HCT116 (cell line): Measurements from ENCODE around the gene SERPINE3. TPM values are rescaled to one million over a fixed set of nuclear protein-coding genes. Genes with fewer than 3 reads are reported as not detected.

Source experiments
- ATAC-seq: fragments of 200-7000 bp; cut with Tn5 transposase; 2 replicates; pipeline ENCODE4 v1.9.1; 2020; ENCODE audit warnings: mild to moderate bottlenecking, moderate library complexity
- BruUV-seq: library from RNA; stranded (reverse); fragments of 400-500 nt; replicated peaks from 2 replicates; lab custom pipeline; 2021; lab: Mats Ljungman, UMichigan
- CTCF ChIA-PET: fragments of 300-600 bp; sonication (Branson Sonifier 250); formaldehyde crosslinking; loops from one replicate; lab custom pipeline; 2021; ENCODE audit warnings: antibody characterized with exemption; lab: Charles Lee
- POLR2A ChIA-PET: fragments of 300-600, 350-600 bp; sonication (Branson Sonifier 250); formaldehyde crosslinking; loops from one replicate; lab custom pipeline; 2021; ENCODE audit warnings: antibody characterized with exemption; lab: Charles Lee
- RAD21 ChIA-PET, 2 experiments: fragments of 300-600 bp; sonication (Branson Sonifier 250); formaldehyde crosslinking; loops; one replicate each; lab custom pipeline; 2023; ENCODE audit warnings: low total read pairs in 2 of 2; ENCODE audit not compliant: uncharacterized antibody in 2 of 2, unreplicated experiment in 2 of 2, low non-redundant PET in 1 of 2; lab: Charles Lee
- DNase-seq: peaks from one replicate; pipeline ENCODE4 v3.0.0-alpha.2; 2010; ENCODE audit warnings: low read depth, low spot score
- H2AFZ ChIP-seq: fragments of 200-600 bp; shearing (Covaris generic), sonication (generic); 2 replicates; pipeline ENCODE4 v1.6.1; 2017; ENCODE audit warnings: low read depth, mixed run types, mixed read lengths, antibody characterized with exemption, low read length; ENCODE audit not compliant: poor library complexity, severe bottlenecking
- H3K27ac ChIP-seq: 2 replicates; pipeline ENCODE4 v1.5.1; 2012; ENCODE audit warnings: low read depth, low read length
- H3K27me3 ChIP-seq: fragments of 200-600 bp; sonication (generic); 2 replicates; pipeline ENCODE4 v1.6.1; 2016; ENCODE audit warnings: mixed run types, low read length, mixed read lengths; ENCODE audit not compliant: insufficient read depth
- H3K36me3 ChIP-seq, 2 experiments: fragments of 200-500 bp in 1 of 2; fragments of 200-600 bp in 1 of 2; sonication (Bioruptor generic) in 1 of 2; sonication (generic) in 1 of 2; 2 replicates each; pipeline versions ENCODE4 v1.5.1 to v1.6.1; 2014 to 2016; ENCODE audit warnings: low read length in 2 of 2, inconsistent platforms in 1 of 2, mixed read lengths in 1 of 2, mixed run types in 1 of 2; ENCODE audit not compliant: insufficient read depth in 2 of 2, control insufficient read depth in 1 of 2
- H3K4me1 ChIP-seq, 2 experiments: fragments of 200-600 bp in 1 of 2; sonication (generic) in 1 of 2; 2 replicates each; pipeline versions ENCODE4 v1.5.1 to v1.6.1; 2012 to 2017; ENCODE audit warnings: low read length in 2 of 2, inconsistent platforms in 1 of 2, mild to moderate bottlenecking in 1 of 2, mixed read lengths in 1 of 2, mixed run types in 1 of 2, moderate library complexity in 1 of 2; ENCODE audit not compliant: insufficient read depth in 2 of 2, control insufficient read depth in 1 of 2
- H3K4me2 ChIP-seq: fragments of 200-600 bp; sonication (generic); 2 replicates; pipeline ENCODE4 v1.6.1; 2017; ENCODE audit warnings: mixed run types, low read length, mixed read lengths
- H3K4me3 ChIP-seq, 2 experiments: fragments of 200-600 bp in 1 of 2; sonication (generic) in 1 of 2; replicated peaks in 1 of 2; 2 replicates each; pipeline ENCODE4 v1.5.1; 2011 to 2016; ENCODE audit warnings: low read length in 2 of 2, control low read depth in 1 of 2, low read depth in 1 of 2, mild to moderate bottlenecking in 1 of 2, mixed read lengths in 1 of 2, mixed run types in 1 of 2
- H3K79me2 ChIP-seq: fragments of 200-600 bp; sonication (generic); 2 replicates; pipeline ENCODE4 v1.6.1; 2017; ENCODE audit warnings: mild to moderate bottlenecking, mixed run types, low read length, moderate library complexity, mixed read lengths; ENCODE audit not compliant: insufficient read depth
- H3K9ac ChIP-seq: fragments of 200-600 bp; sonication (generic); 2 replicates; pipeline ENCODE4 v1.6.1; 2016; ENCODE audit warnings: low read length, mixed read lengths
- H3K9me2 ChIP-seq: fragments of 200-600 bp; sonication (generic), shearing (Covaris generic); 2 replicates; pipeline ENCODE4 v1.6.1; 2017; ENCODE audit warnings: mixed run types, mild to moderate bottlenecking, moderate library complexity; ENCODE audit not compliant: insufficient read depth
- H3K9me3 ChIP-seq, 2 experiments: fragments of 200-500 bp in 1 of 2; fragments of 200-600 bp in 1 of 2; sonication (Bioruptor generic) in 1 of 2; sonication (generic) in 1 of 2; 2 replicates each; pipeline ENCODE4 v1.6.1; 2014 to 2017; ENCODE audit warnings: low read length in 2 of 2, mixed read lengths in 2 of 2, inconsistent platforms in 1 of 2, low read depth in 1 of 2, mild to moderate bottlenecking in 1 of 2, mixed run types in 1 of 2, moderate library complexity in 1 of 2; ENCODE audit not compliant: control insufficient read depth in 1 of 2, insufficient read depth in 1 of 2
- H4K20me1 ChIP-seq: fragments of 200-600 bp; sonication (generic), shearing (Covaris generic); 2 replicates; pipeline ENCODE4 v1.6.1; 2017; ENCODE audit warnings: mixed run types, mild to moderate bottlenecking, moderate library complexity; ENCODE audit not compliant: insufficient read depth
- CBX3 ChIP-seq: IDR thresholded peaks from 2 replicates; pipeline ENCODE4 v1.6.1; 2012; ENCODE audit warnings: low read depth
- CEBPB ChIP-seq: IDR thresholded peaks from 2 replicates; pipeline ENCODE4 v1.6.1; 2012; ENCODE audit warnings: low read depth
- CTCF ChIP-seq, 3 experiments: fragments of 200-600 bp in 1 of 3; sonication (generic) in 1 of 3; IDR thresholded peaks in 2 of 3; conservative IDR thresholded peaks in 1 of 3; 2 replicates each; pipeline ENCODE4 v1.5.1; 2012 to 2017; ENCODE audit warnings: low read depth in 2 of 3, low read length in 2 of 3, antibody characterized with exemption in 1 of 3, borderline replicate concordance in 1 of 3, control low read depth in 1 of 3, mild to moderate bottlenecking in 1 of 3, mixed read lengths in 1 of 3, mixed run types in 1 of 3, moderate library complexity in 1 of 3; ENCODE audit not compliant: insufficient read depth in 1 of 3
- EGR1 ChIP-seq: IDR thresholded peaks from 2 replicates; pipeline ENCODE4 v1.6.1; 2012; ENCODE audit warnings: low read depth
- EZH2 ChIP-seq: fragments of 200-600 bp; sonication (generic); IDR thresholded peaks from 2 replicates; pipeline ENCODE4 v1.6.1; 2017; ENCODE audit warnings: antibody characterized with exemption, mixed run types
- EZH2phosphoT487 ChIP-seq: fragments of 200-600 bp; IDR thresholded peaks from 2 replicates; pipeline ENCODE4 v1.6.1; 2018; ENCODE audit warnings: antibody characterized with exemption, borderline replicate concordance
- JUND ChIP-seq: IDR thresholded peaks from 2 replicates; pipeline ENCODE4 v1.6.1; 2012
- MAX ChIP-seq: IDR thresholded peaks from 2 replicates; pipeline ENCODE4 v1.6.1; 2012
- POLR2AphosphoS5 ChIP-seq: IDR thresholded peaks from 2 replicates; pipeline ENCODE4 v1.6.1; 2011; ENCODE audit warnings: mild to moderate bottlenecking, low read depth, low read length, moderate library complexity
- SP1 ChIP-seq: IDR thresholded peaks from 2 replicates; pipeline ENCODE4 v1.6.1; 2012; ENCODE audit warnings: low read depth
- SRF ChIP-seq: IDR thresholded peaks from 2 replicates; pipeline ENCODE4 v1.6.1; 2012; ENCODE audit warnings: low read depth
- TCF7L2 ChIP-seq: IDR thresholded peaks from 2 replicates; pipeline ENCODE4 v1.7.0; 2011; ENCODE audit warnings: borderline replicate concordance, inconsistent platforms; ENCODE audit not compliant: insufficient read depth, insufficient read length; ENCODE audit errors: extremely low read depth
- YY1 ChIP-seq: IDR thresholded peaks from 2 replicates; pipeline ENCODE4 v1.6.1; 2011; ENCODE audit warnings: low read length, low read depth, moderate library complexity, mild to moderate bottlenecking; ENCODE audit not compliant: insufficient replicate concordance; ENCODE audit errors: extremely low read depth
- ZFX ChIP-seq: fragments of 450-650 bp; IDR thresholded peaks from 2 replicates; pipeline ENCODE4 v1.6.1; 2017
- ZNF274 ChIP-seq: fragments of 200-500 bp; sonication (Bioruptor generic); IDR thresholded peaks from 2 replicates; pipeline ENCODE4 v1.6.1; 2014; ENCODE audit warnings: mild to moderate bottlenecking, low read depth, low read length, inconsistent platforms
- intact Hi-C: fragments of 100-400 bp; cut with micrococcal nuclease; formaldehyde crosslinking; loops from 2 replicates; pipeline ENCODE4 v1.10.0; 2022
- total RNA-seq: library from RNA; stranded (reverse); gene quantifications from one replicate; pipeline ENCODE4 v1.2.1, GENCODE V29; 2021; ENCODE audit not compliant: unreplicated experiment

The SERPINE3 gene
- total RNA-seq, 1 experiment from 2014 or later: not detected

- H3K27ac ChIP-seq: no peak overlapping the region
- POLR2A ChIA-PET: no interaction called here
- no peaks in the 10 kb centered on the region for H4K20me1 ChIP-seq
- H3K9me3 ChIP-seq: no peaks in the 10 kb centered on the region
- peaks cover 22 to 26% of the 10 kb centered on the region in 2 experiments for H3K36me3 ChIP-seq
- H3K4me1 ChIP-seq: no peaks in the 10 kb centered on the region
- RAD21 ChIA-PET: no interaction called here
- no peak for TF ChIP-seq POLR2AphosphoS5
- TF ChIP-seq EZH2: no peak
- TF ChIP-seq MAX: no peak
- TF ChIP-seq CBX3: no peak
- TF ChIP-seq CEBPB: no peak
- TF ChIP-seq EGR1: no peak
- no peak for TF ChIP-seq YY1
- TF ChIP-seq JUND: no peak
- no peak for TF ChIP-seq ZNF274
- TF ChIP-seq SP1: no peak
- TF ChIP-seq EZH2phosphoT487: no peak
- TF ChIP-seq TCF7L2: no peak
- no peak for TF ChIP-seq CTCF (IDR thresholded peaks at IDR 0.05 in 2 of 3, conservative IDR thresholded peaks at IDR 0.05 in 1 of 3; ENCODE audit: borderline replicate concordance in 1 of 3, insufficient read depth in 1 of 3, low read depth in 2 of 3, low read length in 2 of 3)
- no peak for TF ChIP-seq SRF
- TF ChIP-seq ZFX: no peak
- H3K4me3 ChIP-seq: no peak overlapping the region
- intact Hi-C loops: no loop called here
- no peak overlapping the region for H3K4me2 ChIP-seq
- H3K27me3 ChIP-seq: no peaks in the 10 kb centered on the region
- H3K79me2 ChIP-seq: peaks cover 3% of the 10 kb centered on the region; the same call in 1 of the 2 replicates
- CTCF ChIA-PET: no interaction called here
- no peak for ATAC-seq
- DNase-seq: no peak
- no peaks in the 10 kb centered on the region for H3K9me2 ChIP-seq
- no peak overlapping the region for H2AFZ ChIP-seq
- no peak overlapping the region for H3K9ac ChIP-seq
- no TSS peak for BruUV-seq
Observed at GRCh38 chr13:51370811-51371210, 31.3 kb downstream of the SERPINE3 start.
